HG03103 (cell line): Measurements from ENCODE around the gene SAE1.
"Not testable (repeated sequence)": the region's sequence is repeated elsewhere in the genome, so short reads cannot be mapped to it uniquely, and the experiment has no call there.

Experiments used
- ATAC-seq: cut with Tn5 transposase; IDR thresholded peaks from one replicate; pipeline ENCODE4 v1.9.1; 2021; ENCODE audit warnings: low read depth; ENCODE audit not compliant: unreplicated experiment

The SAE1 gene

GRCh38 chr19:47130589-47131227, at the start of gene SAE1:
TSS of gene SAE1 (plus strand) at chr19:47130835. CDS start at chr19:47130931, 96 bp downstream.
- peak; percentile 68 for ATAC-seq

GRCh38 chr19:47081095-47081494, 49.5 kb upstream of the SAE1 start:
- ATAC-seq: no peak

GRCh38 chr19:47082493-47082892, 48.1 kb upstream of the SAE1 start:
- no peak for ATAC-seq

- ATAC-seq: no peak
Measured at GRCh38 chr19:47084879-47085439, 45.7 kb upstream of the SAE1 start.

- no peak for ATAC-seq
Measured at GRCh38 chr19:47086280-47086679, 44.4 kb upstream of the SAE1 start.

- ATAC-seq: no peak
Measured at GRCh38 chr19:47089767-47090350, 40.8 kb upstream of the SAE1 start.

- no peak for ATAC-seq
Measured at GRCh38 chr19:47093254-47093653, 37.4 kb upstream of the SAE1 start.

- ATAC-seq: no peak
Measured at GRCh38 chr19:47093841-47094240, 36.8 kb upstream of the SAE1 start.

GRCh38 chr19:47094557-47095475, 35.8 kb upstream of the SAE1 start:
- no peak for ATAC-seq

- ATAC-seq: no peak
Measured at GRCh38 chr19:47095476-47096099, 35.0 kb upstream of the SAE1 start.

- no peak for ATAC-seq
Measured at GRCh38 chr19:47096100-47096704, 34.4 kb upstream of the SAE1 start.

GRCh38 chr19:47096721-47097120, 33.9 kb upstream of the SAE1 start:
- ATAC-seq: no peak

- no peak for ATAC-seq
Measured at GRCh38 chr19:47097396-47098201, 33.0 kb upstream of the SAE1 start.

- no peak for ATAC-seq
Measured at GRCh38 chr19:47098608-47099007, 32.0 kb upstream of the SAE1 start.

- ATAC-seq: no peak
Measured at GRCh38 chr19:47099576-47100050, 31.0 kb upstream of the SAE1 start.

GRCh38 chr19:47100290-47100689, 30.3 kb upstream of the SAE1 start:
- no peak for ATAC-seq

- ATAC-seq: not testable (repeated sequence)
Measured at GRCh38 chr19:47101116-47101515, 29.5 kb upstream of the SAE1 start.

GRCh38 chr19:47102346-47103060, 28.1 kb upstream of the SAE1 start:
- ATAC-seq: no peak

- ATAC-seq: no peak
Measured at GRCh38 chr19:47104680-47105079, 26.0 kb upstream of the SAE1 start.
